Thymus (tissue), 11 donors: ENCODE measurements around the gene GFOD1. TPM values are rescaled to one million over a fixed set of nuclear protein-coding genes. Genes with fewer than 3 reads are reported as not detected.
"Not testable (repeated sequence)": the region's sequence is repeated elsewhere in the genome, so short reads cannot be mapped to it uniquely, and the experiment has no call there.

Source experiments
- DNase-seq, 9 donors: peaks; one replicate each; pipeline ENCODE4 v3.0.0-alpha.2; 2013; ENCODE audit warnings: low spot score in 9 of 9, low read depth in 6 of 9, missing footprints in 1 of 9
- H3K27ac ChIP-seq, 2 donors: one replicate each; pipeline ENCODE4 v1.5.1; 2013; ENCODE audit warnings: control low read depth in 1 of 2, low read depth in 1 of 2, low read length in 1 of 2, mild to moderate bottlenecking in 1 of 2, moderate library complexity in 1 of 2
- H3K27me3 ChIP-seq, 2 donors: one replicate each; pipeline ENCODE4 v1.5.1; 2013; ENCODE audit warnings: low read length in 1 of 2; ENCODE audit not compliant: control insufficient read depth in 2 of 2, insufficient read depth in 1 of 2
- H3K36me3 ChIP-seq, 2 donors: one replicate each; pipeline ENCODE4 v1.5.1; 2013; ENCODE audit warnings: low read length in 1 of 2, mild to moderate bottlenecking in 1 of 2, moderate library complexity in 1 of 2; ENCODE audit not compliant: control insufficient read depth in 2 of 2, insufficient read depth in 2 of 2
- H3K4me1 ChIP-seq, 2 donors: one replicate each; pipeline ENCODE4 v1.5.1; 2013; ENCODE audit warnings: low read length in 2 of 2; ENCODE audit not compliant: control insufficient read depth in 2 of 2, insufficient read depth in 2 of 2
- H3K4me3 ChIP-seq, 2 donors: one replicate each; pipeline ENCODE4 v1.5.1; 2013; ENCODE audit warnings: low read length in 2 of 2, control low read depth in 1 of 2, mild to moderate bottlenecking in 1 of 2
- H3K9me3 ChIP-seq, 2 donors: one replicate each; pipeline ENCODE4 v1.5.1; 2013; ENCODE audit warnings: low read length in 1 of 2, mild to moderate bottlenecking in 1 of 2; ENCODE audit not compliant: control insufficient read depth in 2 of 2, insufficient read depth in 1 of 2
- WGBS: extraction: QIAGEN DNeasy Blood & Tissue Kit; methylation state at CpG from one replicate; pipeline ENCODE4 v1.1.7; 2013; 5-methylcytosine and 5-hydroxymethylcytosine counted together
- polyA plus RNA-seq: library from polyadenylated mRNA; stranded (reverse); fragments of 200-250 nt; gene quantifications from one replicate; pipeline ENCODE4 v1.2.3, GENCODE V29; 2013
- total RNA-seq: library from RNA; stranded (reverse); fragments of 120-200 nt; gene quantifications from one replicate; pipeline ENCODE4 v1.2.4, GENCODE V29; 2013
- donor health status: healthy.

GFOD1 gene
- total and polyA plus RNA-seq, 2 donors: 4.7 to 8.1 TPM

DNA sequence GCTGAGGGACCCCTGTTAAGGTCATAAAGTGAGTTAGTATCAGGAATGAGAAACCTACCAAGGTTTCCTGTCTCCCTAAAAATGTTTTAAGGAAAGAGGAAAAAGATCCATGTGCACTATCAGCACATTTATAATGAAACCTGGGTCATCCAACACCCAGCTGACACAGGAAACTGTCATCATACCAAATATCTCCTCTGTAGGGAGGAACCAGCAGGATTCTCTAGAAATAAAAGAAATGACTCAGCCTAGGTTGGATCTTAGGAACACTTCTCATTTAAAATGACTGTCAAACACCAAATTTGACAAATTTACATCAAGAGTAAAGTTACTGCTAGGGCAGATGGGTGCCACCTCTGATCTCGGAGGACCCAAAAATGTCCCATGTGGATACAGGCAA, 21.7 kb downstream of the GFOD1 start:
- DNase-seq: no peak
- H3K4me1 ChIP-seq: peaks cover 13 to 36% of the 10 kb centered on the region in 2 donors
- WGBS: 98% methylated on average over 1 of the region's 1 CpG
- H3K4me3 ChIP-seq: no peak overlapping the region
- H3K27me3 ChIP-seq: no peaks in the 10 kb centered on the region
- H3K27ac ChIP-seq: no peak overlapping the region
- peaks cover 0 to 8% of the 10 kb centered on the region in 2 donors for H3K9me3 ChIP-seq
- H3K36me3 ChIP-seq: no peaks in the 10 kb centered on the region

DNA sequence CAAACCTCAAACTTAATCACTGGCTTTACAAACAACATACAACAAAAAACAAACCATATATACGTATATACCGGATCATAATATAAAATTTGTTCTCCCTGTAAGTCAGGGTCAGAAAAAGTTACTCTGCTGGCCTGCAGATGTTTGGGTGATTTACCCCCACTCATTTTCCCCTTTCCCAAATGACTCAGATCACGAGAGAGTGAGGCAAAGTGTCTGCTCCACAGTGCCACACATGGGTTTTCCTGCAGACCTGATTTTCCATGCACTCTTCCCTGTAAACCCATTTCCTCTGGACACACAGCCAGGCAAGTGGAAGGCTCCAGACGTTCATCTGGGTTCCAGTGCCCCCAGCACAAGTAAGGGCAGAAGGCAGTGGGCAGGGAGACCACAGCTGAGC, 23.5 kb downstream of the GFOD1 start:
- H3K9me3 ChIP-seq: peaks cover 0 to 5% of the 10 kb centered on the region in 2 donors
- no peak overlapping the region for H3K27ac ChIP-seq
- no peaks in the 10 kb centered on the region for H3K27me3 ChIP-seq
- H3K36me3 ChIP-seq: no peaks in the 10 kb centered on the region
- H3K4me3 ChIP-seq: no peak overlapping the region
- peaks cover 13 to 36% of the 10 kb centered on the region in 2 donors for H3K4me1 ChIP-seq
- DNase-seq: no peak
- 94% methylated on average over 4 of the region's 4 CpGs for WGBS

DNA sequence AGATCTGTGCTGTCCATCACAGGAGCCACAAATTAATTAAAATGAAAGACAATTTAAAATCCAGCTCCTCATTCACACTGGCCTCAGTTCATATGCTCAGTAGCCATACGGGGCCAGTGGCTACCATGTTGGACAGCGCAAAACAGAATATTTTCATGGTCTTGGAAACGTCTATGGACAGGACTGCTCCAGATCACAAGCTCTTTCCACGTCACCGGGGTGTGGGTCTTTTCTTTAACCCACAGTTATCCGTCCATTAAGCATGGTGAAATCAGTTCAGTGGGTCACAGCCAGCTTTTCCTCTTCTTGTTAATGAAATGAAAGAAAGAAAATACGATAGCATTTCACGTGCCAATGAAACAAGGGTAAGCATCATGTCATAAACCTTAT, 24.1 kb downstream of the GFOD1 start:
- Histone ChIP-seq H3K27ac (peak overlapping the region in 1 of 2 donors; percentile 63), H3K4me3 (no peak overlapping the region), H3K27me3 (no peaks in the 10 kb centered on the region), H3K9me3 (no peaks in the 10 kb centered on the region), H3K4me1 (peaks cover 13 to 38% of the 10 kb centered on the region in 2 donors), H3K36me3 (no peaks in the 10 kb centered on the region)
- 92% methylated on average over 8 of the region's 8 CpGs for WGBS
- DNase-seq: no peak

DNA sequence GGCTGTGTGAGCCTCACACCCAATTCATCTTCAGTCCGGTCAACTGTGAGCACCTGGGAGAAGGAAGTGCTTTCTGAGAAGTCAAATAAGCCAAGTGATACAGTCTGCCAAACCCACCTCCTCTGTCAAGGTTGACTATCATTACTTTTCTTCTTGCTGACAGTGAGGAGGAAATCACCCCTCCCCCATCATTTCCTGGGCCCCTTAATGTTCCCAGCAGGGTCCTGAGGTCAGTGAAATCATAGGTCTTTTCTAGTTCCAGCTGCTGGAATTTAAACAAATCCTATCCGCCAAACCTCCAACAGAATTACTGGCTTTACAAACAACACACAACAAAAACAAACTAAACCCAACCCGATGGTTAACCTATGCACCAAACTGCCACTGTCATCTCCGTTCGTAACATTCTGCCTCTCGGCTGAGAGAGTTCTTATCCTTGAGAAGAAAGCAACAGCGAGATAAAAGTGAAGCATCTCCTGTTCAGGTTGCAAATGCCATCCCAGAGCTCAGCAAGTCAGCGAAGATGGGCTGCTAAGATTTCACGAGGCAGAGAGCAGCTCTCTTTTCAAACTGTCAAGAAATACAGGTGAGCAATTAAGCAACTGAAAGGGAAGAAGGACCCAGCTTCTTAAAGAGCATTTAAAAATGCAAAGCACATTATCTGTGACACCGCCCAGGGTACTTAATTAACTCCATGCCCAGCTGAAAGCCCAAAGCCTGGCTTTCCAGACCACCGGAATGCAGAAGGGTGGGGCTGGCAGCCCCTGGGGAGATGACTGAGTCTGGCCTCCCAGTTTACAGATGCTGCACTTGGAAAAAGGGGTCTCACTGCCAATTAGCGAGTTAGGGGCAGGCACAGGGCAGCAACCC, 24.7 kb downstream of the GFOD1 start:
- Histone ChIP-seq H3K27me3 (no peaks in the 10 kb centered on the region), H3K27ac (peak overlapping the region; percentile 43 to 63), H3K4me1 (peaks cover 13 to 38% of the 10 kb centered on the region in 2 donors), H3K36me3 (no peaks in the 10 kb centered on the region), H3K4me3 (no peak overlapping the region), H3K9me3 (no peaks in the 10 kb centered on the region)
- 69% methylated on average over 12 of the region's 12 CpGs for WGBS
- peak in 6 of 9 donors; percentile 38 to 74 (median 53) for DNase-seq

DNA sequence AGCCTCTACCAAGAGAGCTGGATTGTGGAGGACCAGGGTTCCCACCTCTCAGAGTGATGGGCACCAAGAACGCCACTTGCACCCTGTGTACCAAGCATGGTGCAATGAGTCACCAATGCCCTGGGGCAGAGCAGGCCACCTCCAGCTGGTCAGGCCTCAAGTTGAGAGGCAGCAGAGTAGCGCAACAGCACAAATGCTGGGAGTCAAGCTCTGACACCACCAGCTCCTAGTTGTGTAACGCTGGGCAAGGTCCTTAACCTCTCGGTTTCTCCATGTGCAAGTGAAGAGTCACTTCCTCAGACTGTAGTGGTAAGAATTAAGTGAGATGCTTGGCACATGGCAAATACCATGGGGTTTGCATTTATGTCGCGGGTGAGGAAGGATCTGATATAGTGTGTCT, 25.6 kb downstream of the GFOD1 start:
- H3K9me3 ChIP-seq: no peaks in the 10 kb centered on the region
- no peak overlapping the region for H3K4me3 ChIP-seq
- H3K27me3 ChIP-seq: no peaks in the 10 kb centered on the region
- 96% methylated on average over 6 of the region's 6 CpGs for WGBS
- no peak for DNase-seq
- H3K4me1 ChIP-seq: peaks cover 13 to 42% of the 10 kb centered on the region in 2 donors
- no peaks in the 10 kb centered on the region for H3K36me3 ChIP-seq
- H3K27ac ChIP-seq: peak overlapping the region in 1 of 2 donors; percentile 63

DNA sequence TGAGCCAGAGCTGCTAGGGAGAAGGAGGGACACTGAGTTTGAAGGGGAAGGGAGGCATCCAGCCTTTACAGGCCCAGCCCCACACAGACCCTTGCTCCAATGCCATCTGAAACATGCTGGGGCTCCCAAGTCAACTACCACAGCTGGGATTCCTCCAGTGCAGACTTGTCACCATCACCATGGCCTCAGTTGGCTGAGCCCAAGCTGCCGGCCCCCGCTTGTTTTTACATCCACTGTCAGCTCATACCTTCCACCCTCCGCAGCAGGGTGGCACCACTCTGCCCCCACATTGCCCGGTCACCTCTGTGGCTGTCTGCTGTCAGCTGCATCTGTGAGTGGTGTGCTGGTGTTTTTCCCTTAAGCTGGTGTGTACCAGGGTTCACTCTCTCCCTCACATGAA, 26.1 kb downstream of the GFOD1 start:
- Histone ChIP-seq H3K27ac (peak overlapping the region in 1 of 2 donors; percentile 0), H3K4me3 (no peak overlapping the region), H3K4me1 (peaks cover 13 to 41% of the 10 kb centered on the region in 2 donors), H3K9me3 (no peaks in the 10 kb centered on the region), H3K27me3 (no peaks in the 10 kb centered on the region), H3K36me3 (no peaks in the 10 kb centered on the region)
- WGBS: 98% methylated on average over 4 of the region's 4 CpGs
- no peak for DNase-seq

DNA sequence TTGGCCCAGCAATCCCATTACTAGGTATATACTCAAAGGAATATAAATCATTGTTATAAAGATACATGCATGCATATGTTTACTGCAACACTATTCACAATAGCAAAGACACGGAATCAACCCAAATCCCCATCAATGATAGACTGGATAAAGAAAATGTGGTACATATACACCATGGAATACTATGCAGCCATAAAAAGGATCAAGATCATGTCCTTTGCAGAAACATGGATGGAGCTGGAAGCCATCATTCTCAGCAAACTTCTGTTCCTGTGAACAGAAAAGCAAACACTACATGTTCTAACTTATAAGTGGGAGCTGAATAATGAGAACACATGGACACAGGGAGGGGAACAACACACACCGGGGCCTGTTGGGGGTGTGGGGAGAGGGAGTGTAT, 27.1 kb downstream of the GFOD1 start:
- not testable (repeated sequence) for DNase-seq, H3K4me3 ChIP-seq, H3K9me3 ChIP-seq, H3K27ac ChIP-seq, H3K27me3 ChIP-seq, H3K36me3 ChIP-seq
- 74% methylated on average over 2 of the region's 2 CpGs for WGBS
- peaks cover 20 to 47% of the 10 kb centered on the region in 2 donors for H3K4me1 ChIP-seq

DNA sequence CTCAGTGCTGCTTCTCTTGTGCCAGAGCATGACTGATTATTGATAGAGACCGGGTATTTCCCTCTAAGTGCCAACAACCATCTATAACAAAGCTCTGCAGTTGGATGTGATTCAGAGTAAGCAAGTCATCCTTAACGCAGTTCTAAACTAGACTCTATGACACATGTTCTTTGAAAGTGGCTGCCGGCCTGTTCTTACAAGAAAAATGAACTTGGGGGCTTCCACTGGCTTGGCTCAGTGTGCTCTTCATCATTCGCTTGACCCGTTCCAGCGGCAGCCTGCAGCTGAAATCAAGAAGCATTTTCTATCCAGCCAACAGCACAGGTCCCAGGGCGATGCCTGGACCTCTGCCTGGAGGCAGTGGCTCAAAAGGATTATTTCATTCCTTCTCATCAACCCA, 29.8 kb downstream of the GFOD1 start:
- Histone ChIP-seq H3K27ac (peak overlapping the region in 1 of 2 donors; percentile 59), H3K9me3 (no peaks in the 10 kb centered on the region), H3K4me1 (peaks cover 33 to 57% of the 10 kb centered on the region in 2 donors), H3K27me3 (no peaks in the 10 kb centered on the region), H3K36me3 (no peaks in the 10 kb centered on the region), H3K4me3 (no peak overlapping the region)
- no peak for DNase-seq
- 97% methylated on average over 7 of the region's 7 CpGs for WGBS

DNA sequence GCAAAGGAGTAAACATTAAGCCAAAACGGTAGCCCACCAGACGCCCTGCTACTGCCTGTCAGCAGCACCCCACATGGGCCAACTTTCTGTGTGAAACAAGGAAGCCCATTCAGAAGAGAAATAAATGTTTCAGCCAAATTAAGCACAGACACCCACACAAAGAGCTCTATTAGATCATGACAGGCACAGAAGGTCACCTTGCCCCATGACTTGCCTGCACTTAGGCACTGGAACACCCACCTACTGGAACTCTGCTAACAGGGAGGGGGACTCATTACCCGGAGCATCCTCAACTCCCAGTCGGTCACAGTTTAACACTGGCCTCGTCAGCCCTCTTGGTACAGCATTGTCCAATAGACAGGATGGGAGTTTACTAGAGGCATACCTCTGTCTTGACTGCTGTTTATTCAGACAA, 31.8 kb downstream of the GFOD1 start:
- H3K27me3 ChIP-seq: no peaks in the 10 kb centered on the region
- H3K27ac ChIP-seq: peak overlapping the region; percentile 33 to 87
- DNase-seq: no peak
- no peaks in the 10 kb centered on the region for H3K36me3 ChIP-seq
- WGBS: 91% methylated on average over 5 of the region's 5 CpGs
- H3K9me3 ChIP-seq: no peaks in the 10 kb centered on the region
- H3K4me3 ChIP-seq: no peak overlapping the region
- peaks cover 23 to 41% of the 10 kb centered on the region in 2 donors for H3K4me1 ChIP-seq
